Suprapubic skin (tissue), 4 donors: ENCODE measurements around the gene RBMS1. TPM values are rescaled to one million over a fixed set of nuclear protein-coding genes. Genes with fewer than 3 reads are reported as not detected.

Experiments used
- DNase-seq, 2 donors: peaks; one replicate each; pipeline ENCODE4 v3.0.0-alpha.2; 2019; ENCODE audit warnings: low spot score in 2 of 2
- H3K27ac ChIP-seq: fragments of 200-600 bp; sonication (generic); one replicate; pipeline ENCODE4 v1.5.1; 2019
- H3K27me3 ChIP-seq: fragments of 200-600 bp; sonication (generic); one replicate; pipeline ENCODE4 v1.5.1; 2019
- H3K36me3 ChIP-seq: fragments of 200-600 bp; sonication (generic); one replicate; pipeline ENCODE4 v1.5.1; 2019
- H3K4me1 ChIP-seq: fragments of 200-600 bp; sonication (generic); one replicate; pipeline ENCODE4 v1.5.1; 2019
- H3K4me3 ChIP-seq: fragments of 200-600 bp; sonication (generic); one replicate; pipeline ENCODE4 v1.5.1; 2019; ENCODE audit warnings: mild to moderate bottlenecking
- H3K9me3 ChIP-seq: fragments of 200-600 bp; sonication (generic); one replicate; pipeline ENCODE4 v1.5.1; 2019
- CTCF ChIP-seq, 2 donors: fragments of 200-600 bp in 1 of 2; fragments of 450-650 bp in 1 of 2; sonication (generic) in 1 of 2; IDR thresholded peaks; one replicate each; pipeline ENCODE4 v1.5.1; 2016 to 2019; ENCODE audit warnings: antibody characterized with exemption in 2 of 2, mild to moderate bottlenecking in 1 of 2, moderate library complexity in 1 of 2
- EP300 ChIP-seq: sonication (generic); formaldehyde crosslinking; IDR thresholded peaks from one replicate; pipeline ENCODE4 v1.6.1; 2017; ENCODE audit warnings: antibody characterized with exemption
- POLR2A ChIP-seq, 2 donors: fragments of 450-650 bp; IDR thresholded peaks; one replicate each; pipeline ENCODE4 v1.6.1; 2017; ENCODE audit warnings: antibody characterized with exemption in 2 of 2, mild to moderate bottlenecking in 2 of 2, moderate library complexity in 2 of 2
- POLR2AphosphoS5 ChIP-seq, 3 donors: sonication (generic); formaldehyde crosslinking; IDR thresholded peaks; one replicate each; pipeline ENCODE4 v1.6.1; 2017; ENCODE audit warnings: antibody characterized with exemption in 3 of 3
- WGBS: methylation state at CpG from one replicate; pipeline ENCODE4 v1.1.5; 2018; 5-methylcytosine and 5-hydroxymethylcytosine counted together
- total RNA-seq, 4 donors: library from RNA; depleted of rRNA; stranded (reverse); fragments of >200 nt; gene quantifications; one replicate each; pipeline ENCODE4 v1.1.0, GENCODE V29; 2016

Gene RBMS1
- total RNA-seq, 4 donors from 2014 or later, result 55.7 to 92.2 (median 62.2) TPM

GRCh38 chr2:160229591-160229990, 264.0 kb downstream of the RBMS1 start:
- Histone ChIP-seq H3K9me3 (no peaks in the 10 kb centered on the region), H3K4me3 (no peak overlapping the region), H3K4me1 (peaks cover 51% of the 10 kb centered on the region), H3K27ac (no peak overlapping the region), H3K27me3 (no peaks in the 10 kb centered on the region), H3K36me3 (no peaks in the 10 kb centered on the region)
- 93% methylated on average over 1 of the region's 1 CpG for WGBS
- DNase-seq, result no peak
- TF ChIP-seq EP300, result no peak
- TF ChIP-seq CTCF (IDR thresholded peaks at IDR 0.05), result no peak
- no peak for TF ChIP-seq POLR2AphosphoS5 (IDR thresholded peaks at IDR 0.05)
- no peak for TF ChIP-seq POLR2A (IDR thresholded peaks at IDR 0.05)

- Histone ChIP-seq H3K27ac (no peak overlapping the region), H3K27me3 (no peaks in the 10 kb centered on the region), H3K4me1 (peaks cover 64% of the 10 kb centered on the region), H3K36me3 (no peaks in the 10 kb centered on the region), H3K9me3 (no peaks in the 10 kb centered on the region), H3K4me3 (no peak overlapping the region)
- TF ChIP-seq EP300, result no peak
- TF ChIP-seq CTCF (IDR thresholded peaks at IDR 0.05), result no peak
- TF ChIP-seq POLR2A (IDR thresholded peaks at IDR 0.05), result no peak
- no peak for TF ChIP-seq POLR2AphosphoS5 (IDR thresholded peaks at IDR 0.05)
- WGBS, result 52% methylated on average over 5 of the region's 5 CpGs
- DNase-seq, result no peak
Observed at GRCh38 chr2:160228141-160228917, 265.3 kb downstream of the RBMS1 start.

- TF ChIP-seq CTCF (IDR thresholded peaks at IDR 0.05) (no peak), EP300 (no peak), POLR2A (IDR thresholded peaks at IDR 0.05) (no peak), POLR2AphosphoS5 (IDR thresholded peaks at IDR 0.05) (no peak)
- WGBS, result 63% methylated on average over 5 of the region's 5 CpGs
- peak overlapping the region; percentile 12 for H3K27ac ChIP-seq
- no peaks in the 10 kb centered on the region for H3K27me3 ChIP-seq
- no peaks in the 10 kb centered on the region for H3K36me3 ChIP-seq
- no peak for DNase-seq
- H3K9me3 ChIP-seq, result no peaks in the 10 kb centered on the region
- no peak overlapping the region for H3K4me3 ChIP-seq
- H3K4me1 ChIP-seq, result peaks cover 73% of the 10 kb centered on the region
Observed at GRCh38 chr2:160227293-160227915, 266.2 kb downstream of the RBMS1 start.

- Histone ChIP-seq H3K9me3 (no peaks in the 10 kb centered on the region), H3K36me3 (no peaks in the 10 kb centered on the region), H3K4me3 (no peak overlapping the region), H3K27ac (peak overlapping the region; percentile 82), H3K4me1 (peaks cover 84% of the 10 kb centered on the region), H3K27me3 (no peaks in the 10 kb centered on the region)
- WGBS, result 75% methylated on average over 5 of the region's 5 CpGs
- TF ChIP-seq POLR2A (IDR thresholded peaks at IDR 0.05) (no peak), EP300 (no peak), CTCF (IDR thresholded peaks at IDR 0.05) (no peak), POLR2AphosphoS5 (IDR thresholded peaks at IDR 0.05) (no peak)
- no peak for DNase-seq
Observed at GRCh38 chr2:160226367-160226766, 267.2 kb downstream of the RBMS1 start.

GRCh38 chr2:160225722-160226121, 267.9 kb downstream of the RBMS1 start:
- H3K27ac ChIP-seq, result peak overlapping the region; percentile 82
- no peaks in the 10 kb centered on the region for H3K9me3 ChIP-seq
- H3K27me3 ChIP-seq, result no peaks in the 10 kb centered on the region
- WGBS, result 39% methylated on average over 4 of the region's 4 CpGs
- H3K4me3 ChIP-seq, result no peak overlapping the region
- no peaks in the 10 kb centered on the region for H3K36me3 ChIP-seq
- peaks cover 90% of the 10 kb centered on the region for H3K4me1 ChIP-seq
- peak in 1 of 3 donors; percentile 59 for TF ChIP-seq POLR2AphosphoS5 (IDR thresholded peaks at IDR 0.05)
- TF ChIP-seq CTCF (IDR thresholded peaks at IDR 0.05), result no peak
- TF ChIP-seq EP300, result no peak
- no peak for TF ChIP-seq POLR2A (IDR thresholded peaks at IDR 0.05)
- peak in 1 of 2 donors; percentile 65 for DNase-seq
